HG03135 (cell line): ENCODE results near the gene NECTIN1.

Experiments used
- ATAC-seq: cut with Tn5 transposase; IDR thresholded peaks from one replicate; pipeline ENCODE4 v1.9.1; 2021; ENCODE audit warnings: mild to moderate bottlenecking, moderate library complexity; ENCODE audit not compliant: unreplicated experiment

The NECTIN1 gene

GRCh38 chr11:119676461-119677020 is 52.5 kb downstream of the NECTIN1 start:
- ATAC-seq: no peak

- ATAC-seq: peak; percentile 75
These were observed 55.2 kb downstream of the NECTIN1 start for GRCh38 chr11:119673759-119674336.

GRCh38 chr11:119673052-119673758 is 55.8 kb downstream of the NECTIN1 start:
- ATAC-seq: no peak

- no peak for ATAC-seq
These were observed 56.4 kb downstream of the NECTIN1 start for GRCh38 chr11:119672597-119672996.

- ATAC-seq: no peak
These were observed 57.4 kb downstream of the NECTIN1 start for GRCh38 chr11:119671561-119672015.

- ATAC-seq: no peak
These were observed 57.9 kb downstream of the NECTIN1 start for GRCh38 chr11:119671051-119671450.

- ATAC-seq: no peak
These were observed 59.5 kb downstream of the NECTIN1 start for GRCh38 chr11:119669487-119669886.

- ATAC-seq: no peak
These were observed 60.3 kb downstream of the NECTIN1 start for GRCh38 chr11:119668676-119669075.

- ATAC-seq: peak; percentile 56
These were observed 62.4 kb downstream of the NECTIN1 start for GRCh38 chr11:119666463-119667131.

GRCh38 chr11:119666061-119666460 is 62.9 kb downstream of the NECTIN1 start:
- ATAC-seq: no peak

GRCh38 chr11:119664701-119665420 is 64.1 kb downstream of the NECTIN1 start:
- no peak for ATAC-seq

- ATAC-seq: no peak
These were observed 64.9 kb downstream of the NECTIN1 start for GRCh38 chr11:119664063-119664572.

- ATAC-seq: no peak
These were observed 65.7 kb downstream of the NECTIN1 start for GRCh38 chr11:119663279-119663678.

- ATAC-seq: no peak
These were observed 67.8 kb downstream of the NECTIN1 start for GRCh38 chr11:119661226-119661625.

- no peak for ATAC-seq
These were observed 68.9 kb downstream of the NECTIN1 start for GRCh38 chr11:119659971-119660723.

- no peak for ATAC-seq
These were observed 75.9 kb downstream of the NECTIN1 start for GRCh38 chr11:119652907-119653659.

GRCh38 chr11:119651802-119652584 is 77.0 kb downstream of the NECTIN1 start:
- ATAC-seq: no peak

- no peak for ATAC-seq
These were observed 78.7 kb downstream of the NECTIN1 start for GRCh38 chr11:119650251-119650650.

GRCh38 chr11:119647254-119647653 is 81.7 kb downstream of the NECTIN1 start:
- ATAC-seq: no peak
